HG03571 (cell line): Measurements from ENCODE around the gene CCT6A.
"Not testable (repeated sequence)": the region's sequence is repeated elsewhere in the genome, so short reads cannot be mapped to it uniquely, and the experiment has no call there.

ENCODE experiments used
- ATAC-seq: cut with Tn5 transposase; IDR thresholded peaks from one replicate; pipeline ENCODE4 v1.9.1; 2021; ENCODE audit not compliant: unreplicated experiment

Gene CCT6A, protein sequence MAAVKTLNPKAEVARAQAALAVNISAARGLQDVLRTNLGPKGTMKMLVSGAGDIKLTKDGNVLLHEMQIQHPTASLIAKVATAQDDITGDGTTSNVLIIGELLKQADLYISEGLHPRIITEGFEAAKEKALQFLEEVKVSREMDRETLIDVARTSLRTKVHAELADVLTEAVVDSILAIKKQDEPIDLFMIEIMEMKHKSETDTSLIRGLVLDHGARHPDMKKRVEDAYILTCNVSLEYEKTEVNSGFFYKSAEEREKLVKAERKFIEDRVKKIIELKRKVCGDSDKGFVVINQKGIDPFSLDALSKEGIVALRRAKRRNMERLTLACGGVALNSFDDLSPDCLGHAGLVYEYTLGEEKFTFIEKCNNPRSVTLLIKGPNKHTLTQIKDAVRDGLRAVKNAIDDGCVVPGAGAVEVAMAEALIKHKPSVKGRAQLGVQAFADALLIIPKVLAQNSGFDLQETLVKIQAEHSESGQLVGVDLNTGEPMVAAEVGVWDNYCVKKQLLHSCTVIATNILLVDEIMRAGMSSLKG

GRCh38 chr7:56051339-56052191 lies at the start of gene CCT6A, which contains the start of gene PSPH:
Gene CCT6A, plus strand, starts transcription at chr7:56051765. Its CDS starts 84 bp downstream, at chr7:56051849.
Gene PSPH, minus strand, starts transcription at chr7:56051444. Its CDS starts 30,232 bp downstream, at chr7:56021212.
- peak; percentile 95 for ATAC-seq

- ATAC-seq = no peak
These were observed 47.8 kb upstream of the CCT6A start for GRCh38 chr7:56003749-56004148.

- ATAC-seq = no peak
These were observed 44.4 kb upstream of the CCT6A start for GRCh38 chr7:56007167-56007652.

GRCh38 chr7:56007891-56008290 lies 43.7 kb upstream of the CCT6A start:
- no peak for ATAC-seq

DNA sequence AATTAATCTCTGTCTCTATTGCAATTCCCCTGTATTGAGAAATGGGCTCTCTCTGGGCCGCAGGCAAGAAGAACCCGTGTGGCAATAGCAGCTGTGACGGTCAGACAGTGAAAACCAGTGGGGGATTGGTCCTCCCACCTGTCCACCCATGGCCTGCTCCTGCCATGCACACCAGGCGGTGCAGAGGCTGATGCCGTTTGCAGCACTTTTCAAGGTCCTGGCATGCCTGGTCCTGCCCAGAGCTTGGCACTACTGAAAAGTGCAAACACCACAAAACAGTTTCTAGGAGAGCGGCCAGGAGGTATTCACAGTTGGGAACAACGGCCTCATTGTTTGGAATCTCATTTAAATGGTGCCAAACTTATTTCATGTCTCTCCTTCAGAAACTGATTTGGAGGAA lies 41.9 kb upstream of the CCT6A start:
- no peak for ATAC-seq

GRCh38 chr7:56017015-56017414 lies 34.5 kb upstream of the CCT6A start:
- ATAC-seq = not testable (repeated sequence)

- no peak for ATAC-seq
These were observed 32.1 kb upstream of the CCT6A start for GRCh38 chr7:56019501-56019900.

DNA sequence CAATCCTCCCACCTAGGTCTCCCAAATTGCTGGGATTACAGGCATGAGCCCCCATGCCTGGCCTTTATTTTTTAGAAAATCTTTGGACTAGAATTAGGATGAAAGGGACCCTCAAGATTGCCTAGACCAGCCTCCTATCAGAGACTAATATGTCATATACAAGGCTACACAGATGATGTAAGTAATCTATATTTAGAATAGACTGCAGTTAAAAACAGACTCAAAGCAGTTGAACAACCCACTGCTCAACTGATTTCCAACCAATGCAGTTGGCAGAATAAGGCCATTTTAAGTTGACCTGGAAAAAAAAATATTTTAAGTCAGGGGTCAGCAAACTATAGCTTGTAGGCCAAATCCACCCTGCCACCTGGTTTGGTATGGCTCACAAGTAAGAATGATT lies 28.1 kb upstream of the CCT6A start:
- ATAC-seq = no peak

DNA sequence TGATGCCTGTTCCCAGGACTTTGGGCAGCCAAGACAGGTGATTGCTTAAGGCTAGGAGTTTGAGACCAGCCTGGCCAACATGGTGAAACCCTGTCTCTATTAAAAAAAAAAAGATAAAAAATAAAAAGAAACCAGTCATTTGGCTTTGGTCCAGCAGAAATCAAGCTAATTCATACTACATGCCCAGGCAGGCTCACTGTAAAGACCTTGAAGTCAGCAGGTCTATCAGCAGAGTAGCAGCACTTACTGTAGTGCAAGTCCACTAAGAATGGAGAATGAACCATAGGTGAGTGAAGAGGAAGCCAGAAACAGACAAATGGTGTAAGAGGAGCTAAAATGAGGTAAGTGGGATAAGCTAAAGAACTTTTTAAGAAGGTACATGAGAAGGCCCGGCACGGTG lies 25.0 kb upstream of the CCT6A start:
- ATAC-seq = no peak

DNA sequence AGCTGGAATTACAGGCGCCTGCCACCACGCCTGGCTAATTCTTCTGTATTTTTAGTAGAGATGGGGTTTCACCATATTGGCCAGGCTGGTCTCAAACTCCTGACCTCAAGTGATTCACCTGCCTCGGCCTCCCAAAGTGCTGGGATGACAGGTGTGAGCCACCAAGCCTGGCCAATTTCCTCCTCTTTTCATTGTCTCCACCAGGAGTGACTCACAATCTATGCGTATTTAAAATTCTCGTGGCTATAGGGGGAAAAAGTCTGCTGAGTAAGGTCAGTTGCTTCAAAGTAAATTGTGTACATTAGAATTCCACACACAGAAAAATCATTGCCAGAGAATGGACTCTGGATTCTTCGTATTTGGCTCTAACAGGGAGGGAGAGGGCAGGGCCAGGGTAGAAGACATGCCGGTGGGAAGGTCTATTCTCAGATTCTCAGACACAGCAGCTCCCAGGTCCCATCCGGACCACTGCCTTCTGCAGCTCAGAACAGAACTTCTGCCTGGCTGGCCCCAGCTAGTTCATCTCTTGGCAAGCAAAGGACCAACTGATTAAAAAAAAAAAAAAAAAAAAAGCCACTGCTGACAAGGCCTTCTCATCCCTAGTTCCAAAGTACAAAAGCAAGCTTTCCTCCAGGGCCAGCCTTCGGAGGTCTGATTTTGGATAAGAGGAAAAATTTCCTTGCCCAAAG lies 22.5 kb upstream of the CCT6A start:
- no peak for ATAC-seq

DNA sequence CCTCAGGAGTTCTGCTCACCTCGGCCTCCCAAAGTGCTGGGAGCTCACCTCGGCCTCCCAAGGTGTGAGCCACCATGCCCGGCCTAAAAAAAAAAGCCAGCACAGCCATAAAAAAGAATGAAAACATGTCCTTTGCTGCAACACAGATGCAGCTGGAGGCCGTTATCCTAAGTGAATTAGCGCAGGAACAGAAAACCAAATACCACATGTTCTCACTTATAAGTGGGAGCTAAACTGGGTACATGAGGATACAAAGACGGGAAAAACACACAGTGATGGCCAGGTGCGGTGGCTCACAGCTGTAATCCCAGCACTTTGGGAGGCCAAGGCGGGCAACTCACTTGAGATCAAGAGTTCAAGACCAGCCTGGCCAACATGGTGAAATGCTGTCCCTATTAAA lies 21.2 kb upstream of the CCT6A start:
- no peak for ATAC-seq

GRCh38 chr7:56031556-56031955 lies 20.0 kb upstream of the CCT6A start:
- ATAC-seq = not testable (repeated sequence)

GRCh38 chr7:56032578-56032977 lies 19.0 kb upstream of the CCT6A start:
- ATAC-seq = not testable (repeated sequence)

DNA sequence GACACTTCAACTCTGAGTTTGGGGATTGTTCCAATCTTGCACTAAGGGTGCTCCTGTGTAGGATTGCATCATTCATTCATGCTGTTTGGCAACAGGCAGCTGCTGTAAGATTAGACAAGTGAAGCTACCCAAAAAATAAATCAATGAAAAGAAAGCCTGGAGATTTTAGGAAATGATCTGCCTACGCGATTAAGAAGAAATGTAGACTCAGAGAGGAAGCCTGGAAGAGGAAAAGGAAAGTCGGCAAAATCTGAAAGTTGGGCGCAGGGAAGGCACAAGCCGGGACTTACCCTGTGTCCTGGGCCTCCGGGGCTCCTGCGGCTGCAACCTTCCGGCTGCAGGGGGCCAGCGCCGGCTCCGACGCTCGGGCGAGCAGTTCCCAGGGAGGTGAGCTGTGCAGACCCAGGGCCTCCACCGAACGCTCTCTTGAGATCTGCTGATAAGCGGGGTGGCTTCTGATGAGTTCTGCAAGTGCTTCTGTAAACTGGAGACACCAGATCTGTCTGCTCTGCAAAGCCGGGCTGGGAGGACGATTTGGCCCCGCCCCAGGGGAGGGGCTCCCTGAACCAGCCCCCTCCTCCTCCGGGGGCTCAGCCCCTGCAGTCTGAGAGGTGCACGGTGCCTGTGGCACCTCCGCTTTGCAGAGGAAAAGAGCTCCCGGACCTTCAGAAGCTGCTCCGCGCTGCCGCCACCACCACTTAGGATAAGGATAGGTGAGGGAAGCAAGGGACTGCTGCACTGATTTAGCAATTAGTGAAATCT lies 17.7 kb upstream of the CCT6A start:
- peak; percentile 98 for ATAC-seq

GRCh38 chr7:56040730-56041129 lies 10.8 kb upstream of the CCT6A start:
- no peak for ATAC-seq

DNA sequence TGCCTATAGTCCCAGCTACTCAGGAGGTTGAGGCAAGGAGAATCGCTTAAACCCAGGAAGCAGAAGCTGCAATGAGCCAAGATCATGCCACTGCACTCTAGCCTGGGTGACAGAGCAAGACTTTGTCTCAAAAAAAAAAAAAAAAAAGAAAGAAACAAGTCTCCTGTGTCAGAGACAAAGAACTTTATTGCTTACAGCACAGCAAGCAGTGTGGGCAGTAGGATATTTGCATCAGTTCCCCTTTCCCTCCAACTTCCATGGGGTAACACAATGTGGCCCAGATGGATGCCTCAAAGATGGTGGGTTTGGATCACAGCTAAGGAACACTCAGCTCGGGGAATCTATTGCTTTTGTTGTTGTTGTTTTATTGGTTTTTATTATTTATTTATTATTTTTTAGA lies 5.8 kb upstream of the CCT6A start:
- ATAC-seq = not testable (repeated sequence)

DNA sequence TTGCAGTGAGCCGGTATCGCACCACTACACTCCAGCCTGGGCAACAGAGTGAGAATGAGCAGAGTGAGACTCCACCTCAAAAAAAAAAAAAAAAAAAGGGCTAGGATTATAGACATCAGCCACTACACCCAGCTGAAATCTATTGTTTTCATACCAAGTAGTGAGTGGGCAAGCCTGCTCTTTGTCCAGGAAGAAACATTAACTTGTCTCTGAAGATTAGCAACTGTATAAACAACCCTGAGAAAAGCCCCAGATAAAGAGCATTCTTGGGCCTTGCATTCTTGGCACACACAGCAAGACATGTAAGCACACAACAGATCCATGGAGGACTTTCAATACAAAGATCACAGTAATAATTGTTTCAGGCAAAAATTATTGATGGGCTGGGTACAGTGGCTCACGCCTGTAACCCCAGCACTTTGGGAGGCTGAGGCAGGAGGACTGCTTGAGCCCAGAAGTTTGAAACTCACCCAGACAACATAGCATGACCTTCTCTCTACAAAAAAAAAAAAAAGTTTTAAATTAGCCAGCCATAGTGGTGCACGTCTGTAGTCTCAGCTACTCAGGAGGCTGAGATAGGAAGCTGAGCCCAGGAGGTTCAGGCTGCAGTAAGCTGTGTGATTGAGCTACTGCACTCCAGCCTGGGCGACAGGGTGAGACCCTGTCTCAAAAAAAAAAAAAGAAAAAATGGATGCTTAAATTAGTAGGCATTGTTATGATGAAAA lies 4.7 kb upstream of the CCT6A start:
- no peak for ATAC-seq

DNA sequence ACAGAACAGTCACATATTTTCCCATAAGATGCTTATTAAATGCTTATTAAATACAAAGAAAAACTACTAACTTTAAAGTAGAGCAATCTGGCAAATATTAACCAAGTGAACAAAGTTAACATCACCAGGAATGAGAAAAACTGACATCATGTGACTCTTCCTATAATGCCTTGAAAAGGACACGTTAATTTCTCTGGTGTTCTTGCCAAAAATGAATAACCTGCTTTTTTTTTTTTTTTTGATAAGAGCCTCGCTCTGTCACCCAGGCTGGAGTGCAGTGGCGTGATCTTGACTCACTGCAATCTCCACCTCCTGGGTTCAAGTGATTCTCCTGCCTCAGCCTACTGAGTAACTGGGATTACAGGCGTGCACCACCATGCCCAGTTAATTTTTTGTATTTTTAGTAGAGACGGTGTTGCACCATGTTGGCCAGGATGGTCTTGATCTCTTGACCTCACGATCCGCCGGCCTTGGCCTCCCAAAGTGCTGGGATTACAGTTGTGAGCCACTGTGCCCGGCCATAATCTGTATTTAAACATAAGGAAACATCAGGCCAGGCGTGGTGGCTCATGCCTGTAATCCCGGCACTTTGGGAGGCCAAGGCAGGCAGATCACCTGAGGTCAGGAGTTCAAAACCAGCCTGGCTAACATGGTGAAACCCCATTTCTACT lies 4.0 kb upstream of the CCT6A start:
- not testable (repeated sequence) for ATAC-seq

DNA sequence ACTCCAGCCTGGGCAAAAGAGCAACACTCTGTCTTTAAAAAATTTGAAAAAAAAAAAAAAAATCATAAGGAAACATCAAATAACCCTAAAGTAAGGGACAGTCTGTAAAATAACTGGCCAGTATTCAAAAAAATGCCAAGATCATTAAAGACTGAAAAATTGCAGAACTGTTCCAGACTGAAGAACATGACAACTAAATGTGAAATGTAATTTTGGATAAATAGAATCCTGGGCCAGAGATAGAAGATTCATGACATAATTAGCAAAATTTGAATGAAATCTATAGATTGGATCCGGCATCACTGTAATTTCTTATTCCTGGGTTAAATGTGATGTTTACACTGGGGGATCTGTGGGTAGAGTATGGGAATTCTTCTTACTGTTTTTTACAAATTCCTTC lies 3.3 kb upstream of the CCT6A start:
- no peak for ATAC-seq
